ENCODE measurements around the gene MRAS. TPM values are rescaled to one million over a fixed set of nuclear protein-coding genes. Genes with fewer than 3 reads are reported as not detected.

MRAS gene
- total and polyA plus RNA-seq, 2 of the 8 experiments (the other 6 are each of a cell fraction or from before 2014, with no cell fraction given), result 10.6 to 16.2 TPM

DNA sequence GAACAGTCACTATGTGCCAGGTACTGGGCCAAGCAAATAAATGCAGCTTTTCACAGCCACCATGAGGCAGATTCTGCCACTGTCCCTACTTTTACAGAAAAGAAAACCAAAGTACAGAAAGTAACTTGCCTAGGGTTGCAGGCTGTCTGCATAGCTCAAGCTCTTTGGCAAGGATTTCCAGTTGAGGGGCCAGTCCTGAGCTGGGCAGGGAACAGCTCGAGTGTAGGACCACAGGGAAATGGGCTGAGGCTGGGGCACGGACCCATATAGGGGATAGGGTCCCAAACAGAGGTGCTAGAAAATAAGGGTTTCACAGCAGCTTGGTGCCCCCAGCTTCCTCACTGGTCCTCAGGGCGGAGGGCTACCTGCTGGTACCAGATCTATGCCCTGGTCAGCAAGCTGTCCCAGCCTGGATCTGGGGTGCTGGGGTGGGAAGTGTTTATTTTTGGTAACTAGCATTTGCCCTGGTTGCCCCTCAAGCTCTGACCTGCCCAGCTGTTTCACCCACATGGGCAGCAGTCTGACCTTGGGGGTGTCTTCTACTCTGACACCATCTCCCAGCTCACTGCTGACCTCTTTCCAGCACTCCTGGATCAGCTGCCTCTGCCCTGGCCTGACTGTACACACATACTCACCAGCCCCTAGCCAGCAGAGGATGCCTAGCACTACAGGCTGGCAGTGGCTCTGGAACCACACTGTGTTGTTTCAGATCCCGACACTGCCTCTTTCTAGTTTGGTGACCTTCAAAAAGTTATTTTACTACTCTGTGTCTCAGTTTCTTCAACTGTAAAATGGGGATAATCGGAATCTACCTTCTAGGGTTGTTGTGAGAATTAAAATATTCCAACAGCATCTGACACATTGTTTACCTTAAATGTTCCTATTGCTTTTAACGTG is 16.2 kb downstream of the MRAS start:
- CTCF ChIA-PET (ENCODE audit: partially characterized antibody), result interaction anchor here (0.7 to 1.5 kb wide), 7 partner anchors 13 to 62 kb away, joined by 3 to 6 read pairs (median 4); no protein-coding TSS in a partner anchor
- FAIRE-seq, result no peak
- H3K27me3 ChIP-seq (replicated peaks in 1 of 4; ENCODE audit: control insufficient read depth in 3 of 4, extremely low read depth in 1 of 4, insufficient read depth in 3 of 4, low read length in 3 of 4), result no peaks in the 10 kb centered on the region; a peak in 1 of 7 replicates
- TF ChIP-seq MAFK (IDR thresholded peaks at IDR 0.05; ENCODE audit: low read depth, low read length), result no peak
- no peak for TF ChIP-seq TAF1 (IDR thresholded peaks at IDR 0.05; ENCODE audit: low read depth, low read length)
- TF ChIP-seq CTBP2 (IDR thresholded peaks at IDR 0.05; ENCODE audit: borderline replicate concordance, insufficient read depth, insufficient read length, low read length), result no peak
- TF ChIP-seq CHD2 (IDR thresholded peaks at IDR 0.05; ENCODE audit: low read length), result no peak
- TF ChIP-seq USF2 (IDR thresholded peaks at IDR 0.05; ENCODE audit: low read length), result no peak
- TF ChIP-seq CEBPB (IDR thresholded peaks at IDR 0.05; ENCODE audit: low read depth, low read length), result no peak
- TF ChIP-seq YY1 (IDR thresholded peaks at IDR 0.05; ENCODE audit: low read depth, low read length), result no peak
- TF ChIP-seq PHF8 (conservative IDR thresholded peaks at IDR 0.05; ENCODE audit: low read depth, low read length), result no peak
- TF ChIP-seq SIX5 (IDR thresholded peaks at IDR 0.05; ENCODE audit: low read depth, low read length), result no peak
- TF ChIP-seq FOSL1 (IDR thresholded peaks at IDR 0.05; ENCODE audit: insufficient read depth, low read depth, low read length), result no peak
- no peak for TF ChIP-seq BACH1 (IDR thresholded peaks at IDR 0.05; ENCODE audit: low read length)

More for the DNA sequence above, 16.2 kb downstream of the MRAS start:
- no peaks in the 10 kb centered on the region for H3K79me2 ChIP-seq (ENCODE audit: control insufficient read depth in 1 of 2, insufficient read depth in 2 of 2, low read length in 2 of 2)
- H3K4me3 ChIP-seq (ENCODE audit: extremely low read depth in 1 of 4, insufficient read depth in 2 of 4, low read depth in 3 of 4, low read length in 4 of 4), result no peak overlapping the region
- no peak overlapping the region for H3K9ac ChIP-seq (replicated peaks in 1 of 4; ENCODE audit: extremely low read depth in 1 of 4, low read depth in 3 of 4, low read length in 3 of 4)
- H4K8ac ChIP-seq (ENCODE audit: extremely low read depth, insufficient read depth, low read length), result peak overlapping the region; percentile 58; the same call in 1 of the 2 replicates
- no peaks in the 10 kb centered on the region for H3K36me3 ChIP-seq (ENCODE audit: control insufficient read depth in 2 of 4, insufficient read depth in 4 of 4, low read length in 3 of 4)
- peaks cover 0 to 2% of the 10 kb centered on the region in 2 experiments for H4K20me1 ChIP-seq (replicated peaks in 1 of 2; ENCODE audit: control insufficient read depth in 1 of 2, insufficient read depth in 2 of 2, low read length in 2 of 2)
- no peaks in the 10 kb centered on the region for H3K9me3 ChIP-seq (ENCODE audit: insufficient read depth in 2 of 2, low read depth in 1 of 2, low read length in 1 of 2)
- no peak overlapping the region for H3K23ac ChIP-seq (ENCODE audit: insufficient read length)
- no peak overlapping the region for H2BK5ac ChIP-seq (ENCODE audit: low read depth, low read length)
- POLR2A ChIA-PET (ENCODE audit: partially characterized antibody), result interaction anchor here (1.2 kb wide), 1 partner anchor 15 kb away, joined by 5 read pairs; the partner anchor contains the start of gene MRAS
- H3K18ac ChIP-seq (ENCODE audit: extremely low read depth, low read length), result no peak overlapping the region
- no peak overlapping the region for H3K4ac ChIP-seq (replicated peaks; ENCODE audit: insufficient read length, low read depth, low read length)
- H3K14ac ChIP-seq (ENCODE audit: insufficient read length), result no peak overlapping the region
- H3K4me2 ChIP-seq (ENCODE audit: insufficient read depth in 1 of 2, low read depth in 2 of 2, low read length in 2 of 2), result no peak overlapping the region
- no peak overlapping the region for H2BK20ac ChIP-seq (ENCODE audit: low read length)
- no peak for DNase-seq (ENCODE audit: low read depth in 1 of 2, low spot score in 2 of 2)
- no peaks in the 10 kb centered on the region; a peak in 1 of 7 replicates for H3K4me1 ChIP-seq (replicated peaks in 1 of 4; ENCODE audit: control insufficient read depth in 3 of 4, insufficient read depth in 4 of 4, low read length in 3 of 4)
- no peak overlapping the region for H2AFZ ChIP-seq (ENCODE audit: low read length)
- H4K5ac ChIP-seq (ENCODE audit: insufficient read length, low read depth, low read length), result no peak overlapping the region
- no peak overlapping the region for H3K27ac ChIP-seq (ENCODE audit: low read depth, low read length)
- H3K23me2 ChIP-seq (ENCODE audit: low read depth, low read length), result no peaks in the 10 kb centered on the region
- H4K91ac ChIP-seq (replicated peaks; ENCODE audit: insufficient read length, low read length), result no peak overlapping the region
- H2AK5ac ChIP-seq (ENCODE audit: low read depth, low read length), result no peak overlapping the region
- no peak overlapping the region for H3K56ac ChIP-seq (replicated peaks; ENCODE audit: insufficient read length, low read depth, low read length)
- no peak overlapping the region for H2BK15ac ChIP-seq (ENCODE audit: low read length)
- H2BK12ac ChIP-seq (ENCODE audit: low read depth, low read length), result no peak overlapping the region
- peaks cover 2% of the 10 kb centered on the region; the same call in 1 of the 2 replicates for H3K79me1 ChIP-seq (ENCODE audit: low read depth, low read length)
- H2BK120ac ChIP-seq (replicated peaks; ENCODE audit: low read depth, low read length), result no peak overlapping the region
- WGBS, 2 experiments (ENCODE audit: extremely low coverage in 1 of 2, insufficient coverage in 1 of 2, insufficient read length in 1 of 2, insufficient replicate concordance in 2 of 2, low coverage in 1 of 2, low lambda C conversion rate in 2 of 2, missing lambda C conversion rate in 1 of 2), result 85% methylated on average over 6 of the region's 6 CpGs; no CpG with 5 or more reads in 1 of the 2 experiments
